Measurements from ENCODE around the gene RTN1.

The RTN1 gene

GRCh38 chr14:59788176-59788575, 82.4 kb downstream of the RTN1 start:
- DNase-seq (ENCODE audit: low read depth) = no peak

- no peak for DNase-seq (ENCODE audit: low read depth)
Observed at GRCh38 chr14:59787045-59787674, 83.4 kb downstream of the RTN1 start.

- no peak for DNase-seq (ENCODE audit: low read depth)
Observed at GRCh38 chr14:59785629-59786028, 84.9 kb downstream of the RTN1 start.

- no peak for DNase-seq (ENCODE audit: low read depth)
Observed at GRCh38 chr14:59782760-59783159, 87.8 kb downstream of the RTN1 start.

DNA sequence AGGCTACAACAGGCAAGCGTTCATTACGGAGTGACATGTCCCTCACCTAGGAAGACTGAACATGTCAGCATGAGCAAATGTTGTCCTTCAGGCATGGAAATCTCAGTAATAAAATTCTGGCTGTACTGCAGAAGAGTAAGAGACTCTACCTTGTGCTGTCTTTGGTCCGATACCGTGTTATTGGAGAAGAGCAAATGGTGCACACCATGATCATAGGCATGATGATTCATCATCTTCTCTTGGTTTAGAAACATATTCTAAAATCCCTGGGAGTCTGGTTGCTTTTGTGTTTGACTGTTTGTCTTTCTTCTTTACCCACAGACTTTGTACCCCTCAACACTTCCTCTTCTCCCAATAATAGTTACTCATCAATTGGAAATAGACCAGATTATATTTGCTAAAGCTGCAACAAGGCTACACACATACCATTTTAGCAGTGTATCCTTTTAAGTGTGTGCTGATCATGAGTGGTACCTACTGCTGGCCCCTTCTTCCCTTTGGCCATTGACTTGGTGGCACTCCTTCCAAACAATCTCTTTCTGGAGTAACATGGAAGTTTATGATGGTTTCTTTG, 93.5 kb downstream of the RTN1 start:
- DNase-seq (ENCODE audit: low read depth) = no peak

DNA sequence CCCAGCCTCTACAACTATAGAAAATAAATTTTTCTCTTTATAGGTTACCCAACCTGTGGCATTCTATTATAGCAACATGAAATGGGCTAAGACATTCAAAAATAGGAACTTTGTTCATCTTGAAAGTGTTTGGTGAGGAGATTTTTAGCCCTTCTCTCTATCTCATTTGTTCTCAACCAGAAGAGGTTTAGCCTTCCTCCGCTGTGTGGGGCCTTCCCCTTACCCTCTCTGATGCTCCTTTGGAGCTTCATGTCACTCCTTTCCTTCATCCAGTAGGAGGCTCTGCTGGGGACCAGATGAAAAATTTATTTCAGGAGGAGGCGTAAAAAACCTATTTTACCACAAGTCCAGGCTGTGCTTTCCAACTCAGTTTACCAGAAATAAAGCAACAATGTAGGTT, 94.1 kb downstream of the RTN1 start:
- DNase-seq (ENCODE audit: low read depth) = no peak

DNA sequence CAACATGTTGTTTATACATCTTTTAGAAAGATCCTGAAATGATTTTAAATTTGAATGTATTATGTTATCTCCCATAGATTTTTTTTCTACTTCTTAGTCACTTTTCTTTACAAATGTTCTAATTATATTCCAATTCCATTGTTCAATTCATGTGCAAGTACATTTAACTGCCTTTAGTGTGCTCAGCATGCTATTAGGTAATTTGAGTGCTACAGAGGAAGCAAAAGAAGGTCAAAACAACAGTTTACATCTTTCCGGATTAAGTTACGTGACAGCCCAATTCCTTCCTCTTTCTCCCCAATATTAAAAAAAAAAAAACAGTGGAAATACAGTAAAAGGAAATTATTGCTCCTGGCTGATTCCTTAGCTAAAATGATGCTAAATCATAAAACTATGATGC, 98.3 kb downstream of the RTN1 start:
- DNase-seq (ENCODE audit: low read depth) = no peak

- DNase-seq (ENCODE audit: low read depth) = no peak
Observed at GRCh38 chr14:59771577-59771976, 99.0 kb downstream of the RTN1 start.

GRCh38 chr14:59769586-59769985, 101.0 kb downstream of the RTN1 start:
- DNase-seq (ENCODE audit: low read depth) = no peak

DNA sequence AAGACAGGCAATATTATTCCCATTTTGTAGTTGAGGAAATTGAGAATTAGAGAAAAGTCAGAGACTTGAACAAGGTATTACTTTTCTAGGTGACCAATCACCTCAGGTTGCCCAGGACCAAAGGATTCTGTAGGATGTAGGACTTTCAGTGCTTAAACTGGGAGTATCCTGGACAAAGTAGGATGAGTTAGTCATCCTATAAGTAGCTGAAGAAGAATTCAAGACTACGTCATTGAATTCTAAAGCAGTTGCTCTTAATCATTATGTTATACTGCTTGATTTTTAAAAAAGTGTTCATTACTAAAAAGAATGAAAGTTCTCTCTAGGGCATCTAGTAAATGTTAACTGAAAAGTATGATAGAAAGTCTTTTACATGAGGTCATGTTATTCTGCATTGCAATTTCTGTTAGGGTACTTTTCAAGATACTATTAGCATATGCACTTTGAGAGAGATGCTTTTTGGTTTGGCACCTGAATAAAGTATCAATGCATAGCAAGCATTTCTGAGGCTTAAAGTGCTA, 101.7 kb downstream of the RTN1 start:
- DNase-seq (ENCODE audit: low read depth) = no peak

DNA sequence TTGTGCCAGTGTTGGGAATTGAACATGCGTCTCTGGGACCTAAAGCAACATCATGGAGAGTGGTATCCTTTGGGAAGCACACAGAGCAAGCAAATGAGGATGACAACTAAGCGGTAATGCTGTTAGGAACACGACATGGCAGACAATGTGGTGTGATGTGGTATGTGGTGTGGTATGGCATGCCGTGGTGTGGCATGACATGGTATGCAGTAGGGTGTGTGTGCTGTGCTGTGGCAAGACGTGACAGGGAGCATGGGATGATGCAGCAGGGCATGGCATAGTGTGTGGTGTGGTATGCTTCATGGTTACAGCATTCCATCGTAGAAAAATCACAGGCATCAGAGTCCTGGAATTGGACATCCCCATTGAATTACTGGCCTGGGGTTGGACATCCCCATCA, 108.7 kb downstream of the RTN1 start:
- no peak for DNase-seq (ENCODE audit: low read depth)

DNA sequence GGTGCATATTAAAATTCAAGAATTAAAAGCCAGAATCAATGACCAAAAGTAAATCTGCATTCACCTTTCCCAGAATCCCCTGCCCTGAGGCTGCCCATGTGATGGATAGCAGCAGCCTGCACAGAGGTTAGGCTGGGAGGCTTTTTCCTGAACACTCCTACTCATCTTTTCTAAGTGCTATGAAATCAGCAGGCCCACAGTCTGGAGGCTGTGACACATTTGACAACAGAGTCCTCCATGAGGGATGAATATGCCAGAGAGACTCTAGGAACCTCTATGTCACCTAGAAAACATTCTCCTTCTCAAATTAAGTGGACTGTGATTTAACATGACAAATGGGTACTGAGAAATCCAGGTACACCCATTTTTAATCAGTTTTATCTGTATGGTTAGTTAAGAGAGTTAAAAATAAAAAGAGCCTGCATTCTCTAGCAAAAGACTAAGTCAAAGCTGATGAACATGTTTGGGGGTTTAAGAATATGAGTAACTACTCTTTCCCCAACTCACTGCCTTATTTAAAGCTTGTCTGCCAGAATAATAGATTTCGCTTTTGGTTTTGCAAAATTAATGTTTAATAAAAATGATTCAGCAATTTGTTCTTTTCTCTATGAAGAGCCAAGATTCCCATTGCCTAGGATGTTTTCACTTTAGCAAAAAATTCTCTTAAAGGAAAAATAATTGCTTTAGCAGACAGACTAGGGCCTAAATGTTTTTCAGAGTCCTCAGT, 115.0 kb downstream of the RTN1 start:
- no peak for DNase-seq (ENCODE audit: low read depth)

DNA sequence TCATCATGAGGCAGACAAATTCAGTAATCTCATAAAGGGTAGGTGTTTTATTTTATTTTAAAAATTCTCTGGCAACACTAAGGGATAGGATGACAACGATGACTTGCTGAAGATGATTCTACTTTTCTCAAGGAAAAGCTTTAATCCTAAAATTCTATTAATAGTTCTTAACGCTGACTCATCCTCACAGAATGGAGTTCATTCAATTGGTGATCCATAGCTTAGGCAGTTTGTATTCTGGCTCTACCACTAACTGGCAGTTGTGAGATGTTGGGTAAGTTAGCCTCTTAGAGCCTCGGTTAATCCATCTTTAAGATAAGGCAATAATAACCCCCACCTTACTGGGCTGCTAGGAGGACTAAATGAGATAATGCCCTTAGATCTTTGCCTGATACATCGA, 116.3 kb downstream of the RTN1 start:
- no peak for DNase-seq (ENCODE audit: low read depth)

GRCh38 chr14:59753512-59753911, 117.1 kb downstream of the RTN1 start:
- no peak for DNase-seq (ENCODE audit: low read depth)

DNA sequence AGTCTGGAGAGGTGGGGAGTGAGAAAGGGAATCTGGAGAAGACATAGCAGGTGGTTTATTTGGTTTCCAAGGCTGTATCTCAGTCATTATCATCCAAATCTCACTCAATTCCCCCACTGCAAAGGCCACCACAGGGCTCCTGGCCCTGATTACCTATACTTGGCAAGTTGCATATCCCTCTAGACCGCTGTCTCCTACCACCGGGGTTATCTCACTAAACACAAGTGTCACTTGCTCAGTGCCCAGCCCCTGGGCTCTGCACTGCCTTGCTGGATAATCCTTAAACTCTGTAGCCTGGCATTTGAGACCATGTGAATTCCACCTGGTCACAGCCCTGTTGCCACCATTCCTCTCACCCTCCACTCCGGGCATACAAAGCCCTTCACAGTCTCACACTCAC, 119.0 kb downstream of the RTN1 start:
- DNase-seq (ENCODE audit: low read depth) = no peak

- no peak for DNase-seq (ENCODE audit: low read depth)
Observed at GRCh38 chr14:59739794-59740193, 130.8 kb downstream of the RTN1 start.

GRCh38 chr14:59728304-59728703, 142.3 kb downstream of the RTN1 start:
- no peak for DNase-seq (ENCODE audit: low read depth)

GRCh38 chr14:59727073-59727661, 143.4 kb downstream of the RTN1 start:
- DNase-seq (ENCODE audit: low read depth) = no peak

DNA sequence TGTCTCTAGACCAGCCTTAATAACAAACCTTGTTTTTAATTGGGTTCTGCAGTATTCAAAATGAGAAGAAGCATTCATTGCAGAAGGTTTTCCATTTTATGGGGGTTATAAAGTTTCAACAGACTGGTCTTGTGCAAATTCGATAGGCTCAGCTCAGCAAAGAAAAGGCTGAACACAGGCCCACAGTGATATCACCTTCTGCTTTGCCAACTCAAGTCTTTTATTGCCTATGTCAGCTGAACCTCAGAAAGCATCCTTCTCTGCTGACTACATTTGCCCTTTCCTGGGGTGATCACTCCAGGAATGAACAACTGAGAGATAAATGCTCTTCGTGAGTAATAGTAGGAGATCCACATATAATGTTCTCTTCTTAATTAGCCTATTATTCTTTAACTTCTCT, 159.5 kb downstream of the RTN1 start:
- no peak for DNase-seq (ENCODE audit: low read depth)

- DNase-seq (ENCODE audit: low read depth) = no peak
Observed at GRCh38 chr14:59707778-59708561, 162.6 kb downstream of the RTN1 start.

GRCh38 chr14:59705866-59706265, 164.7 kb downstream of the RTN1 start:
- DNase-seq (ENCODE audit: low read depth) = no peak

GRCh38 chr14:59705245-59705644, 165.3 kb downstream of the RTN1 start:
- DNase-seq (ENCODE audit: low read depth) = no peak
